Tongue (tissue), 2 donors: ENCODE measurements around the gene NPHP3. TPM values are rescaled to one million over a fixed set of nuclear protein-coding genes. Genes with fewer than 3 reads are reported as not detected.
"Not testable (repeated sequence)": the region's sequence is repeated elsewhere in the genome, so short reads cannot be mapped to it uniquely, and the experiment has no call there.

Experiments
- DNase-seq: peaks from one replicate; pipeline ENCODE4 v3.0.0-alpha.2; 2015
- total RNA-seq: library from RNA; depleted of rRNA; stranded (reverse); fragments of >200 nt; gene quantifications from one replicate; pipeline ENCODE4 v1.2.3, GENCODE V29; 2014

Gene NPHP3
- 36.7 TPM for total RNA-seq

GRCh38 chr3:132722165-132723023 is at the start of gene NPHP3:
TSS of gene NPHP3 (minus strand) at chr3:132722409. CDS start at chr3:132722355, 54 bp downstream.
- DNase-seq, result peak; percentile 98

- DNase-seq, result no peak
Observed at GRCh38 chr3:132758740-132759139, 36.5 kb upstream of the NPHP3 start.

GRCh38 chr3:132756108-132756650 is 34.0 kb upstream of the NPHP3 start:
- DNase-seq, result peak; percentile 3

- no peak for DNase-seq
Observed at GRCh38 chr3:132753946-132754345, 31.7 kb upstream of the NPHP3 start.

- DNase-seq, result no peak
Observed at GRCh38 chr3:132749786-132750185, 27.6 kb upstream of the NPHP3 start.

- DNase-seq, result not testable (repeated sequence)
Observed at GRCh38 chr3:132746720-132747119, 24.5 kb upstream of the NPHP3 start.

- DNase-seq, result no peak
Observed at GRCh38 chr3:132738314-132738713, 16.1 kb upstream of the NPHP3 start.

GRCh38 chr3:132735589-132735988 is 13.4 kb upstream of the NPHP3 start:
- DNase-seq, result no peak

- peak; percentile 80 for DNase-seq
Observed at GRCh38 chr3:132730891-132731580, 8.8 kb upstream of the NPHP3 start.

GRCh38 chr3:132726341-132726823 is 4.2 kb upstream of the NPHP3 start:
- DNase-seq, result peak; percentile 71

GRCh38 chr3:132723024-132723950 is 1.1 kb upstream of the NPHP3 start:
- no peak for DNase-seq

- DNase-seq, result peak; percentile 74
Observed at GRCh38 chr3:132721479-132722164, 587 bp downstream of the NPHP3 start.

- DNase-seq, result peak; percentile 30
Observed at GRCh38 chr3:132720228-132720627, 2.0 kb downstream of the NPHP3 start.

- no peak for DNase-seq
Observed at GRCh38 chr3:132716372-132716771, 5.8 kb downstream of the NPHP3 start.

- no peak for DNase-seq
Observed at GRCh38 chr3:132713977-132714727, 8.1 kb downstream of the NPHP3 start.

- DNase-seq, result no peak
Observed at GRCh38 chr3:132710311-132710710, 11.9 kb downstream of the NPHP3 start.

- no peak for DNase-seq
Observed at GRCh38 chr3:132709761-132710160, 12.4 kb downstream of the NPHP3 start.

- no peak for DNase-seq
Observed at GRCh38 chr3:132703733-132704132, 18.5 kb downstream of the NPHP3 start.

- no peak for DNase-seq
Observed at GRCh38 chr3:132695422-132695821, 26.8 kb downstream of the NPHP3 start.

GRCh38 chr3:132694991-132695390 is 27.2 kb downstream of the NPHP3 start:
- no peak for DNase-seq

GRCh38 chr3:132690040-132690439 is 32.2 kb downstream of the NPHP3 start:
- no peak for DNase-seq
